Skin of body (tissue), 2 donors: ENCODE results near the gene NPAS2. TPM values are rescaled to one million over a fixed set of nuclear protein-coding genes. Genes with fewer than 3 reads are reported as not detected.

Experiments
- DNase-seq: peaks from one replicate; lab custom pipeline; 2025; lab: John Stamatoyannopoulos, UW
- total RNA-seq: library from RNA; depleted of rRNA; stranded (reverse); fragments of >200 nt; gene quantifications from one replicate; pipeline ENCODE4 v1.2.3, GENCODE V29; 2014

Gene NPAS2
- total RNA-seq, 1 donor from 2014 or later, result 6.3 TPM

GRCh38 chr2:100796499-100797100, 23.3 kb upstream of the NPAS2 start:
- no peak for DNase-seq

GRCh38 chr2:100799686-100800085, 20.3 kb upstream of the NPAS2 start:
- DNase-seq, result no peak

GRCh38 chr2:100800915-100801314, 19.0 kb upstream of the NPAS2 start:
- peak; percentile 30 for DNase-seq

- no peak for DNase-seq
Measured at GRCh38 chr2:100801402-100801801, 18.5 kb upstream of the NPAS2 start.

GRCh38 chr2:100802066-100802465, 17.9 kb upstream of the NPAS2 start:
- no peak for DNase-seq

GRCh38 chr2:100803334-100803733, 16.6 kb upstream of the NPAS2 start:
- DNase-seq, result no peak

GRCh38 chr2:100806550-100806949, 13.4 kb upstream of the NPAS2 start:
- no peak for DNase-seq

- no peak for DNase-seq
Measured at GRCh38 chr2:100807707-100808106, 12.2 kb upstream of the NPAS2 start.

GRCh38 chr2:100808582-100808981, 11.4 kb upstream of the NPAS2 start:
- DNase-seq, result no peak

- no peak for DNase-seq
Measured at GRCh38 chr2:100809506-100809905, 10.4 kb upstream of the NPAS2 start.

GRCh38 chr2:100810603-100811145, 9.3 kb upstream of the NPAS2 start:
- DNase-seq, result no peak

GRCh38 chr2:100812116-100812515, 7.8 kb upstream of the NPAS2 start:
- DNase-seq, result no peak

- no peak for DNase-seq
Measured at GRCh38 chr2:100812573-100812972, 7.4 kb upstream of the NPAS2 start.

- no peak for DNase-seq
Measured at GRCh38 chr2:100813527-100813926, 6.4 kb upstream of the NPAS2 start.

- DNase-seq, result no peak
Measured at GRCh38 chr2:100814043-100814442, 5.9 kb upstream of the NPAS2 start.

GRCh38 chr2:100814453-100814852, 5.5 kb upstream of the NPAS2 start:
- DNase-seq, result no peak

GRCh38 chr2:100817388-100817985, 2.5 kb upstream of the NPAS2 start:
- DNase-seq, result no peak

- DNase-seq, result no peak
Measured at GRCh38 chr2:100818003-100818605, 1.8 kb upstream of the NPAS2 start.

- DNase-seq, result peak; percentile 39
Measured at GRCh38 chr2:100818606-100819369, 1.2 kb upstream of the NPAS2 start.

- DNase-seq, result no peak
Measured at GRCh38 chr2:100820273-100820522, 259 bp downstream of the NPAS2 start.

GRCh38 chr2:100820523-100821254, 750 bp downstream of the NPAS2 start:
- DNase-seq, result no peak
